Stimulated activated CD8-positive, alpha-beta memory T cell treated with anti-CD3 and anti-CD28 coated beads, Interleukin-2, amount 100 ng/mL, for 48 hours (primary cell): ENCODE measurements around the gene ABCG1.

Experiments used
- DNase-seq, 2 donors: peaks; one replicate each; pipeline ENCODE4 v3.0.0-alpha.2; 2020; ENCODE audit warnings: low read depth in 2 of 2

ABCG1 gene

GRCh38 chr21:42232176-42232825, 13.4 kb downstream of the ABCG1 start:
- DNase-seq: no peak

- DNase-seq: peak; percentile 60 to 74
These were observed 14.4 kb downstream of the ABCG1 start for GRCh38 chr21:42233067-42233961.

- no peak for DNase-seq
These were observed 15.1 kb downstream of the ABCG1 start for GRCh38 chr21:42234041-42234440.

GRCh38 chr21:42234464-42235241, 15.7 kb downstream of the ABCG1 start:
- peak; percentile 68 to 71 for DNase-seq

GRCh38 chr21:42235593-42235992, 16.7 kb downstream of the ABCG1 start:
- DNase-seq: no peak

GRCh38 chr21:42236014-42236413, 17.1 kb downstream of the ABCG1 start:
- no peak for DNase-seq

GRCh38 chr21:42236693-42237092, 17.8 kb downstream of the ABCG1 start:
- no peak for DNase-seq

GRCh38 chr21:42237161-42237560, 18.2 kb downstream of the ABCG1 start:
- no peak for DNase-seq

GRCh38 chr21:42237577-42237976, 18.6 kb downstream of the ABCG1 start:
- peak in 1 of 2 donors; percentile 31 for DNase-seq

GRCh38 chr21:42238185-42238934, 19.4 kb downstream of the ABCG1 start:
- DNase-seq: no peak

- no peak for DNase-seq
These were observed 20.6 kb downstream of the ABCG1 start for GRCh38 chr21:42239556-42239955.

- no peak for DNase-seq
These were observed 21.0 kb downstream of the ABCG1 start for GRCh38 chr21:42239973-42240372.

- no peak for DNase-seq
These were observed 23.7 kb downstream of the ABCG1 start for GRCh38 chr21:42242611-42243010.

- no peak for DNase-seq
These were observed 24.1 kb downstream of the ABCG1 start for GRCh38 chr21:42243026-42243425.

- DNase-seq: no peak
These were observed 26.6 kb downstream of the ABCG1 start for GRCh38 chr21:42245331-42246193.

GRCh38 chr21:42247716-42248115, 28.8 kb downstream of the ABCG1 start:
- no peak for DNase-seq

- no peak for DNase-seq
These were observed 29.3 kb downstream of the ABCG1 start for GRCh38 chr21:42248241-42248640.

GRCh38 chr21:42248783-42249597, 30.1 kb downstream of the ABCG1 start:
- DNase-seq: no peak
